Brain microvascular endothelial cell (primary cell): Measurements from ENCODE around the gene CCDC77.

ENCODE experiments used
- DNase-seq: peaks from one replicate; pipeline ENCODE4 v3.0.0-alpha.2; 2020
- H3K27ac ChIP-seq: fragments of 250-450 bp; sonication (Bioruptor Pico); 2 replicates; pipeline ENCODE4 v1.5.1; 2020; ENCODE audit warnings: mild to moderate bottlenecking, moderate library complexity
- H3K27me3 ChIP-seq: fragments of 250-450 bp; sonication (Bioruptor Pico); replicated peaks from 2 replicates; pipeline ENCODE4 v1.5.1; 2020; ENCODE audit warnings: mild to moderate bottlenecking
- H3K36me3 ChIP-seq: fragments of 250-450 bp; sonication (Bioruptor Pico); replicated peaks from 2 replicates; pipeline ENCODE4 v1.5.1; 2020; ENCODE audit warnings: mild to moderate bottlenecking
- H3K4me3 ChIP-seq: 2 replicates; pipeline ENCODE4 v1.5.1; 2011; ENCODE audit warnings: low read depth, mild to moderate bottlenecking, control low read depth, low read length, moderate library complexity
- CTCF ChIP-seq: IDR thresholded peaks from 2 replicates; pipeline ENCODE4 v1.5.1; 2011; ENCODE audit warnings: low read depth, mild to moderate bottlenecking, moderate library complexity, low read length, control low read depth, inconsistent platforms; ENCODE audit errors: missing control alignments
- in situ Hi-C: cut with HindIII; loops from 2 replicates; pipeline ENCODE4 v1.10.0; 2017; ENCODE audit warnings: low sequenced_read_pairs, low pct_ligation_motif_present

CCDC77 gene

GRCh38 chr12:479161-479560 is 77.7 kb downstream of the CCDC77 start:
- no peak for DNase-seq
- in situ Hi-C loops = no loop called here
- H3K27ac ChIP-seq = no peak overlapping the region
- TF ChIP-seq CTCF = no peak
- H3K4me3 ChIP-seq = no peak overlapping the region
- H3K27me3 ChIP-seq = peaks cover 26% of the 10 kb centered on the region
- H3K36me3 ChIP-seq = no peaks in the 10 kb centered on the region

DNA sequence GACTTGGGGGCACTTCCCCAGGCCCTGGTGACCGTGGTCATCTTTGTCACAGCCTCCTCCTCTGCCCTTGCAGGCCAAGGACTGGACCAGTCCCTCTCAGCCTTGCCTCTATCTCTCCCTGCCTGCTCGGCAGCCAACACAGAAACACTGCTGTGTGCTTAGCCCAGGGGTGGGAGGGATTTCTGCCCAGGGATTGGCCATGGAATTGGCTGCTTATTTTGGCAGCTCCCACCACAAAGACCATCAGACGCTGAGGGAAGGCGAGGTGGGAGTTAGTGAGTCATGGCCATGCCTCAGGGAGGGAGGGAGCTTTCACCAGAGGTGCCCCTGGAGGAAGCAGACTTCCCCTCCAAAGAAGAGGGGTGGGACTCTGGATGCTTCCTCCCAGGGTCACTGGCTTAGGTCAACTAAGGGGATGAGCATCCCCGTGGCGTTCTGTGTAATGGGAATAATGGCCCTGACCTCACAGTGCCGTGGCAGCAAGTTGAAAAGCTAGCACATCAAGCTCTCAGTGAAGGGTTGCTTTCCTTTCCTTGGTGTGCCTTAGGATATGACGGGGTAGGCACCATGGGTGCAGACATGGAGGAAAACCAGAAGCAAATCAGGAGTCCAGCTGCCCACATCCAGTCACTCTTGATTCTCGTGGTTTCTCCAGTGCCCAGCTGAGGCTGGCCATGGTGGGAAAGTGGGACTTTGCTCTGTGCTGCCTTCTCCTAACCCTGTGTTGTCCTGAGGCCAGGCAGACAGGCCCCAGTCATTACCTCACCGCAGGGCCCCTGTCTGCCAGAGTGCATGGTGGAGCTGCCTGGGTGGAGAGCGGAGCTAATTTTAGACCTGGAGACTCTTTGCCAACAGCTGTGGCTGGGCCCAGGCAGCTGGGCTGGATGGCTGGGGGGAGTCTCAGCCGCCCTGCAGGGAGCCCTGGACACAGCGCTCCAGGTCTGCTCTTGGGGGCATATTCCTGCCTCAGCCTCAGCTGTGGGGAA is 79.7 kb downstream of the CCDC77 start:
- TF ChIP-seq CTCF = no peak
- in situ Hi-C loops = no loop called here
- no peak for DNase-seq
- Histone ChIP-seq H3K4me3 (no peak overlapping the region), H3K27me3 (peaks cover 23% of the 10 kb centered on the region), H3K36me3 (no peaks in the 10 kb centered on the region), H3K27ac (no peak overlapping the region)

- in situ Hi-C loops = no loop called here
- no peak for TF ChIP-seq CTCF
- peaks cover 23% of the 10 kb centered on the region for H3K27me3 ChIP-seq
These were observed 80.6 kb downstream of the CCDC77 start for GRCh38 chr12:482061-482460.

DNA sequence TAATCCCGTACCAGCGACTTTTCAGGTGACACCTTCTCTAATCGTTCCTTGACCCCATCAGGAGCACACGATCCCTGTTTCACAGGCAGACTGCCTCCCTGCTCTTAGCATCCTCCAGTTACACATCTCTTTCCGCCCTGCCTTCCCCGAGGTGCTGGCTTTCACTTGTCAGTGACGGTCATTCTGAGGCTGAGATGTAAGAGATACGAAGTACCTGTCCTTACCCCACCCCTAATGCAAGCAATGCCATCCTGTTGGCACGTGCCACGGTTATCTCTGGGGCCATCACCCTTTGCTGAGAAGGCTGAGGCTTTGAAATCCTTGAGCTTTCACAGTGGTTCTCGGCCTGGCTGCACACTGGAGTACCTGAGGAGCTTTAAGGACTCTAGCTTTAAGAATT is 82.7 kb downstream of the CCDC77 start:
- no peak overlapping the region for H3K4me3 ChIP-seq
- H3K27ac ChIP-seq = no peak overlapping the region
- no peak for DNase-seq
- in situ Hi-C loops = no loop called here
- H3K27me3 ChIP-seq = peaks cover 16% of the 10 kb centered on the region
- no peak for TF ChIP-seq CTCF
- H3K36me3 ChIP-seq = no peaks in the 10 kb centered on the region

More at GRCh38 chr12:482061-482460, 80.6 kb downstream of the CCDC77 start:
- no peak overlapping the region for H3K27ac ChIP-seq
- no peaks in the 10 kb centered on the region for H3K36me3 ChIP-seq
- H3K4me3 ChIP-seq = no peak overlapping the region
- DNase-seq = no peak

- H3K27me3 ChIP-seq = peaks cover 2% of the 10 kb centered on the region
- in situ Hi-C loops = no loop called here
- TF ChIP-seq CTCF = no peak
- H3K4me3 ChIP-seq = no peak overlapping the region
- no peak overlapping the region for H3K27ac ChIP-seq
- no peak for DNase-seq
- H3K36me3 ChIP-seq = no peaks in the 10 kb centered on the region
These were observed 88.8 kb downstream of the CCDC77 start for GRCh38 chr12:490260-490659.
